Stimulated activated CD4-positive, alpha-beta T cell treated with anti-CD3 and anti-CD28 coated beads, TNF-alpha, amount 100 ng/mL, for 1 hour (primary cell): ENCODE measurements around the gene PRRG4.
"Not testable (repeated sequence)": the region's sequence is repeated elsewhere in the genome, so short reads cannot be mapped to it uniquely, and the experiment has no call there.

Source experiments
- DNase-seq, 3 donors: peaks; one replicate each; pipeline ENCODE4 v3.0.0-alpha.2; 2020; ENCODE audit warnings: low read depth in 3 of 3, low spot score in 1 of 3

PRRG4 gene

DNA sequence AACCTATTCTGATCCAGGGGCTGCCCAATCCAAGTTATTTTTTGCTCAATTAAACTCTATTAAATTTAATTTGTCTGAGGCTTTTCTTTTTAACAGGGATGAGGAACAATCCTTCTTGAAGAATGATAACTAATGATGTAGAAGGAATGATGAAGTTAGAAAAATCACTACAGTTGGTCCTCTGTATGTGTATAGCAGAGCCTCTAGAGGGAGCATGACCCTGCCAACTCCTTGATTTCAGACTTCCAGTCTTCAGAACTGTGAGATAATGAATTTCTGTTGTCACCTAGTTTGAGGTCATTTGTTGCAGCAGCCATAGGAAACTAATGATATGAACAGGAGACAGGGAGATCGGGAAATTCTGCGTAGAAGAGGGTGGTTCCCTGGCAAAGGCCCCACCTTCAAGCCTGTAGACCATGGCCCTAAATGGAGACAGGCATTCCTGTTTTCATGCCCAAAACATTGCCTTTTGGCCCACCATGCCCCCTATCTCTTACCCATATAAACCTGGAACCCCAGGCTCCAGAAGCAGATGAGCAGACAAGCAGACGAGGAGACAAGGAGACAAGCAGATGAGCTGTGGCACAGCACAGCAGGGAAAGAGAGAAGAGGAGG is 55.1 kb downstream of the PRRG4 start:
- no peak for DNase-seq

DNA sequence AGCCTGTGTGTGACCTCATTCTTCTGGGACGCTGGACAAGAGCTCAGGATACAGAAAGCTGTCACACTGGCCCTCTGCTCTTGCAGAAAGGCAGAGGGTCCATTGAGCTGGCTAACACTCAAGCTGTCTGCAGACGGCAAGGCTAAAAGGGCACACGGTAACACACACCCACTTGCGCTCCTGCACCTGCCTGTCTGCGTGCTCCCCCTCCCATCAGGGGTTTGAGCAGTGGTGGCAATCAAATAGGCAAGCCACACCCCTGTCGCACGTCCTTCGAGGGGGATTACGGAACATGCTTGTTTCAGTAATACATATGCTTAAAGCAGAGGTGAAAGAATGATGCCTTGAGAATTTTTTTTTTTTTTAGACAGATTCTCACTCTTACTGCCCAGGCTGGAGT is 55.8 kb downstream of the PRRG4 start:
- DNase-seq: no peak

DNA sequence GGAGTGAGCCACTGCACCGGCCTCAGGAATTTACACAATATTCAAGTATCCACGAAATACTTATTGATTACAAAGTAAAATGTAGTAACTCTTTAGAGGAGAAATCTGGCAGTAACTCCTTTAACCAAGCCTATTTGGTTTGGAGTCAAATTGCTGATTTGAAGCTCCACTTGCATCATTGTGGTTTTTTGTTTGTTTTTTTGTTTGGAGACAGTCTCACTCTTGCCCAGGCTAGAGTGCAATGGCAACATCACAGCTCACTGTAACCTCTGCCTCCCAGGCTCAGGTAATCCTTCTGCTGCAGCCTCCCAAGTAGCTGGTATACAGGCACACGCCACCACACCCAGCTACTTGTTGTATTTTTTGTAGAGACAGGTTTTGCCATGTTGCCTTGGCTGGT is 56.5 kb downstream of the PRRG4 start:
- DNase-seq: no peak

DNA sequence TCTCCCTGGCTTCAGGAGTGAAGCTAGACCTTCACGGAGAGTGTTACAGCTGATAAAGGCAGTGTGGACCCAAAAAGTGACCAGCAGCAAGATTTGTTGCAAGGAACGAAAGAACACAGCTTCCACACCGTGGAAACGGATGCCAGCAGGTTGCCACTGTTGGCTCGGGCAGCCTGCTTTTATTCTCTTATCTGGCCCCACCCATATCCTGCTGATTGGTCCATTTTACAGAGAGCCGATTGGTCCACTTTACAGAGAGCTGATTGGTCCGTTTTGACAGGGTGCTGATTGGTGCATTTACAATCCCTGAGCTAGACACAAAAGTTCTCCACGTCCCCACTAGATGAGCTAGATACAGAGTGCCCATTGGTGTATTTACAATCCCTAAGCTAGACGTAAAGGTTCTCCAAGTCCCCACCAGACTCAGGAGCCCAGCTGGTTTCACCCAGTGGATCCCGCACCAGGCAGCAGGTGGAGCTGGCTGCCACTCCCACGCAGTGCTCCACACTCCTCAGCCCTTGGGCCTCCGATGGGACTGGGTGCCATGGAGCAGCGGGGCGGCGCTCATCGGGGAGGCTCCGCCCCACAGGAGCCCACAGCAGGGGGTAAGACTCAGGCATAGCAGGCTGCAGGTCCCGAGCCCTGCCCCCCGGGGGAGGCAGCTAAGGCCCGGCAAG is 58.1 kb downstream of the PRRG4 start:
- not testable (repeated sequence) for DNase-seq

DNA sequence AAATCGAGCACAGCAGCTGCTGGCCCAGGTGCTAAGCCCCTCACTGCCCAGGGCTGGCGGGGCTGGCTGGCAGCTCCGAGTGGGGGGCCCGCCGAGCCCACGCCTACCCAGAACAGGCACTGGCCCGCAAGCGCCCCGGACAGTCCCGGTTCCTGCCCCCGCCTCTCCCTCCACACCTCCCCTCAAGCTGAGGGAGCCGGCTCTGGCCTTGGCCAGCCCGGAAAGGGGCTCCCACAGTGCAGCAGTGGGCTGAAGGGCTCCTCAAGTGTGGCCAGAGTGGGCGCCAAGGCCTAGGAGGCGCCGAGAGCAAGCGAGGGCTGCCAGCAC is 58.6 kb downstream of the PRRG4 start:
- not testable (repeated sequence) for DNase-seq

DNA sequence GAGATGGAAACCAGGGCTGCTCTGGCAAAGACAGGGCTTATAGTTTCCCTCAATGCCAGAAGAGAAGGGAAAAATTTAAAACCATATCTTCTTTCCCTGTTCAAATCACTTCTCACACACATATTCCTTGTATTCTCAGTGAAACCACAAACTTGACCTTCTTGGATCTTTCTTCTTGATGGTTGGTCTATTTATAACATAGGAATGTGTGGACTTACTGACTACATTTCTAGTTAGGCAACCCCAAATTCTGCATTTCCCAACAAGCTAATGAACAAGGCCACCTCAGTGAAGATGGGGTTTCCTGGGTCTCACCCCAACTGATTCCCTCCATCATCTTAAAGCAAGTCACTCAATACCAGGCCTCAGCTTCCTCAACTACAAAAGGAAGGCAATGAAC is 59.1 kb downstream of the PRRG4 start:
- no peak for DNase-seq

DNA sequence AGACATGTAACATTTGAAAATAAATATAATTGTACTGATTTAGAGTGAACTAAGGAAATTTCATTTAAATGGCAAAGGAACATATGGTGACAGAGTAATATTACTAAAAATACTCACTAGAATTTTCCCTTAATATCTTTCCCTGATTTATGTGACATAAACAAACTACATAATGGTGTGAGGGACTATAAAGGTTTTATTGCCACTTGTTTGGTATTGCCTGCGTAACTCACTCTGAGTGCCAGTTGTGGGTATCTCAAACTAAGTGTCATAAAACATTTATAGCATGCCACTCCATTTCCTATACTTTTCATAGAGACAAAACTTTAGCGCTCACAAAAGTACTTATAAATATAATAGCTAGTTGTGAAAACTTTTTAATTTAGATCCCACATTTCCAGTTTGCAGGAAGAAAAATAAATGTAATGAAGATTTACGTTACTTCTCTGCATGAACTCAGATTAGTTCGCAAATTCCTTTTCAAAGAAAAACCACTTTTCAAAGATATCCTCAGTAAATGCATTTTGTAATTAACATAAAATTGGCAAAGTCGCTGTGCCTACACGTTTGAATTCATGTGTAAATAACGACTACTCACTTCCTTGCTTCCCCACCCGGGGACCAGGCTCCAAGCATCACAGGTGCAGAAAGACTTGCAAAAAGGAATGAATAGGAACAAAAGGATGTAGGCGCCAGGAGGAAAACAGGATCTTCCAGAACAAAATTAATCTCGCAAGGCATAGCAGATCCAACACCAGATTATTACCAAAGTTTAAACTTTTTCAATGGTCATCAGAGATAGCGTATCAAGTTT is 61.3 kb downstream of the PRRG4 start:
- DNase-seq: no peak

DNA sequence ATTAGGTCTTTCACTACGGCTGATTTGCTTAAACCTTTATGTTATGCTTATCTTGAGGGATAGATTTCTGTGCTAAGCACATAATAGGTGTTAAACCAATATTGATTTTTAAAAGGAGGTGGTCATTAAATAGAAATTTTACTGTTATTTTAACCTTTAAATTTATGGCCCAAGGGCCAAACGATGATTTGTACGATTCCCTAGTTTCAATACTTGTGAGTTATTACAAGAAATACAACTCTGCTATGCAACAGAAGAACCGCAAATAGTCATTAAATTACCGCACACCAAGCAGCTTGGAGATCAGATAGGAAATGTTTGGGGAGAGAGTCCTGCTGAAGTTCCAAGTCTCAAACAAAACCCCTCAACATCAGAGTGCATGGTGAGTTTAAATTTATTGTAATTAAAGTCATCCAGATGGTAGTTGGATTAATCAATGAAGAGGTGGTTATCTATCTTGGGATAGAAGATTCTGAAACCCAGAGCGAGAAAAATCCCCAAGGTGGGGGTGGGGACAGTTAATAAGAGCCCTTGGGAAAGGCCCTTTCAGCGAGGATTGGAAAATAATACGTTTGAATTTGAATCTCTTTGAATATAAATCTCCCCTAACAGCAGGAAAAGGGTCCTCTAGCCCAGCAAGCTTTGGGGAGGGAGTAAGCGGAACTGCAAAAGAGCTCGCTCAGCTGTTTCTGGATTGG is 62.1 kb downstream of the PRRG4 start:
- DNase-seq: no peak

DNA sequence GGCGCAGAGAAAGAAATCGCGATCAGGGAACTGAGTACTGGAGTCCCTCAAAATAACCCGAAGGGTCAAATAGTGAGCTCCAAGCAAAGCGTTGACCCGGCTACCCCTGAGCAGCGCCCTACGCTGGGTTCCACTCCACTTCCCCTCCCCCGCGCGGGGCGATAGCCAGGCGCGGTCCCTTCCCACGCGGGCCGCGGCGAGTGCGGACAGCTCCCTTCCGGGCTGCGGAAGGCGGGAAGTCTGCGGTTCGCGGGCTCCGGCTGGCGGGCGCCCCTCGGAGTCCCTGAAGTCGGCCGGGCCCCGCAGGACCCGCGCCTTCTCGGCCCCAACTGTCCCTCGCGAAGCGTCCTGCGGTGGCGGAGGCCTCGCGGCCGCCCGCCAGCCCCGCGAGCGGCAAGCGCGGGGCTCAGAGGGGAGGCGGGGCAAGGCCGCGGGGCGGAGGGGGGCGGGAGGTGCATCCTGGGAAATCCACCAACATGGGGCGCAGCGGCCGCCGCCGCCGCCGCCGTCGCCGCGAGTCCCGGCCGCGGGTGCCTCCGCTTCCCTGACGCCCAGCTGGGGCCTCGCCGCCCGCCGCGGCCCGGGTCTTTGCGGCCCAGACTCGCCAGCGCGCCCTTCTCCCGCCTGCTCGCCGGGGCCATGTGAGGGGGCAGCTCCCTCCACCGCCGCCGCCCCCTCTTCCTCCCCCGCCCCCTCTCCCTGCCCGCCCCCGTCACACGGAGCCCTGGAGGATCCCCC is 62.8 kb downstream of the PRRG4 start, which contains the start of gene QSER1:
TSS of gene QSER1 (plus strand) at position 457 of the 738 bp plus-strand sequence. CDS start 315 bp downstream, outside the sequence.
- peak; percentile 18 to 62 (median 36) for DNase-seq

DNA sequence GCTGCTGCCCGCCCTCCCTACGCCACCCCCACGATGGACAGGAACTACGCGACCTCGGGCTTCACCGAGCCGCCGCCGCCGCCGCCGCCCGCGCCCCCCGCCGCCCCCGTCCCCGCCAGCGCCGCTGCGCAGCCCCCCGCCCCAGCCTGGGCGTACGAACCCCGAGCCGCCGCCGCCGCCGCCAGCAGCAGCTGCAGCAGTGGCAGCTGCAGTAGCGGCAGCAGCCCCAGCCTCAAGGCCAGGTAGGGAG is 63.3 kb downstream of the PRRG4 start:
- DNase-seq: no peak

DNA sequence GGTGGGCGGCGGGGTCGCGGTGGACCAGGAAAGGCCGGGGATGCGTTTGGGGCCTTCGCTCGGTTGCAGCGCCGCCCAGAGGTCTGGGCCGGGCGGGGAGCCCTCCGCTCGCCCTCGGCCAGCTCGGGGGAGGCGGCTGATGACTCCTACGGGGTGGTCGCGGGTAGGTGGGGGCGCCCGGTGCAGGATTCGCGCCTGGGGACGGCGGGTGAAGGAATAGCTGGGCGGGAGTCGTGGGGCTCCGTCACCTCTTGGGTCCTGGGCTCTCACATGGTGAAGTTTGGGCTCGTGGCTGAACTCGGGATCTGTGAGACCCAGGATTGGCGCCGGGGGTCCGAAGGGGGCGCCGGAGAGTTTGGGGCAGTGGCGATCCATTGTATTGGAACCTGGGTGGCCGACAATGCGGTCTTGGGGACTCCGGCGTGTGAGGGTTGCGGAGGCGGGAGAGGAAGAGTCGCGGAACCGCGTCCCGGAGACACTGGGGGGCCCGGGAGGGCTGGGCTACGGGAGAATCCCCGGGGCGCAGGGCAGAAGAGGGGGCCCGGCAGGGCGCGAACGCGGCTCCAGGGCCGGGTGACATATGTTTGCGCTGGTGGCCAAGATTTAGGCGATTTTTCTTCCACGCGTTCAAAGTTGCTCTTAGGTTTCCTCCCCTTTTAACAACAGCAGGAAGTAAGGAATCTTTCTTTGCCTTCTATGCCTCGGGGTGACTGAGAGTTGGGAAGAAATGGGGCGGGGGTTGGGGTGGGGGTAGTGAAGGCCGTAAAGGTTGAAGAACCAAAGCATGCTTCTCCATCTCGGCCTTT is 63.8 kb downstream of the PRRG4 start:
- peak in 1 of 3 donors; percentile 38 for DNase-seq

DNA sequence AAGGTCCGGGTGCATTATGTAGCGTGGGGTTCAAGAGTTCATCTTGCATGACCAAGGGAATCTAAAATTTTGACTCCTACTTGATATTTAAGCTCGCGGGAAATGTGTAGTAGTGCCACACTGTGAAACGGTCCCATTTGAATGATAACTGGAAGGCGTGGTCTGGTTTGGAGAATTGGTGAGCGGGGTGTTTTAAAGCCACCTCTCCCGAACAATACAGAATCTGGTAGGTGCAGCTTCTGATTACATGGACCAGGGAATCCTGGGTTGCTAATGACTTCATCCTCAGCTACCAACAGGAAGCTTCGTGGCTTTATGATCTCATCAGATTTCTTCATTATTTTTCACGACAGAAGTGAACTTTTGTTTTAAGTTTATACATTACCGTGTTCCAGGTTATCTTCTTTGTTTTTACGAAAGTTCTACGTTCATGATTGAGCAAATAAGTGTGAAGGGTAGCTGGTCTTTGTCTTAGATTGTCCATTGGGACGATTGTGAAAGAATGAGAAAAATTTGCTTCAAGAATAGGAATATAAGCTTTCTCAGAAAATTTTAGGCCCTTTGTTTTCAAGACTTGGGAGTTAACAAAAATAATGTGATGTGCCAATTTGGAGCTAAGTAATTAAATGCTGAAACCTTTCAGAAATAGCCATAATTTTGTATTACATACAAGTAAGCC is 64.6 kb downstream of the PRRG4 start:
- no peak for DNase-seq

DNA sequence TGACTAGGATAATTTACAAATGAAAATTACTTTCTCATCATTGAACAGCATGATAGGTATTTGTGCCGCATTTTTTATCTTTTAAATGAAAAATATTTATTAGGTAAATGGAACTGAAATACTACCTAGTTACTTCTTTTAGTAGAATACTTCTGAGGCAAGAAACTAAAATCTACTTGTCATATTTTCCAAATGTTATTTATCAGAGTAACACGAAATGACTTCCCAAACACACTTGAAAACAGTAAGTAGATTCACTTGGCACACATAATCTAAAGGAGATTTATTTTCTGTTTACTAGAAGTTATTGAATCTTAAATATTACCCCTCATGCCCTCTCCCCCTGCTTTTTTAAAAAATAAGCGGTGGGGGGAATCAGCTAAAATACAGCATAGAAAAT is 65.2 kb downstream of the PRRG4 start:
- no peak for DNase-seq

DNA sequence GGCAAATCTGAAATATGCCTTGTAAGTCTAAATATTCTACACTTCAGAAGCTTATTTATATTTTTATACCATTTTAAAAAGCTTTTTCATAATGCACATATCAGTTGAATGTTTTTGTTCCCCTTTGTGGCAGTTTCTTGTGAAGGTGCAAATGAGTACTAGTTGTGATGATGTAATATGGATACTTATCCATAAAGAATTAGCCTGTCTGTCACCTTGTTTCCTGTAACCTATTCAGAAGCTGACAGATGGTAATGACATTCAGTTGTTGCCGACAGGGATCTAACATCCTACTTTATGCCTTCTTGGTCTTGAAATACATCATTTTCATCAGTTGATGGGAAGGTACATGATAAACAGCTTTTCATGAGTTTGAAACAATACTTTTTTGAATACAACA is 65.7 kb downstream of the PRRG4 start:
- DNase-seq: no peak

DNA sequence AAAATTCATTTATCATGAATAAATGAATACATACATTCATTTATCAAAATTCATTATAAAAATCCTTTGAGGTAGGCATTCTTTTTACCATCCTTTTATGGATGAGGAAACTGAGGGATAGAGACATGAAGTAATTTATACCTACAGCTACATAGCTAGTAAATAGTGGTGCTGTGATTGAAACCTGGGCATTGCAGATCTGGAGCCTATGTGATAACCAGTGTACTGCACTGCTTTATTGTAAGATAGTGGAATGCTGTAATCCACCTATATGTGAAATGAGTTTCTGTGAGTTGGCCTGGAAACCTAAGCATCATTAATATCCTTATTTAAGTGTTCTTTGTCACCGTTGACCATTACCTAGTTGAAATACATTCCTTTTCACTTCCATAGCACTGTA is 67.4 kb downstream of the PRRG4 start:
- no peak for DNase-seq

DNA sequence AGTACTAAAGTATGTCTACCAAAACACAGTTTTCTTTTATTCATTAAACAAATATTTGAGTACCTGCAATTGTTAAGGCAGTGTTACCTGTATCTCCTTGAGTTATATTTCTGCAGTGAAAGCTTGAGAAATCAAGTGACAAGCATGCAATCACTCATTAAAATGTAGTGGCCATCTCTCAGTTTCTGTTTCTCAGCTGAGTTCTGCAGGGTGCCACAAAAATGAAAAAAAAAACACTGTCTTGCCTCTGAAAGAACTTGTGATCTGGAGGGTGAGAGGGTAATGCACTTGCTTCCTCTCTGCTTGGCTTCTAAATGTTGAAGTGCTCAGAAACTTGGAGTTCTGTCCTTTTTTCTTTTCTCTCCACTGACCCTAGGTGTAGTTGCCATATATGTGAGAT is 69.7 kb downstream of the PRRG4 start:
- no peak for DNase-seq

DNA sequence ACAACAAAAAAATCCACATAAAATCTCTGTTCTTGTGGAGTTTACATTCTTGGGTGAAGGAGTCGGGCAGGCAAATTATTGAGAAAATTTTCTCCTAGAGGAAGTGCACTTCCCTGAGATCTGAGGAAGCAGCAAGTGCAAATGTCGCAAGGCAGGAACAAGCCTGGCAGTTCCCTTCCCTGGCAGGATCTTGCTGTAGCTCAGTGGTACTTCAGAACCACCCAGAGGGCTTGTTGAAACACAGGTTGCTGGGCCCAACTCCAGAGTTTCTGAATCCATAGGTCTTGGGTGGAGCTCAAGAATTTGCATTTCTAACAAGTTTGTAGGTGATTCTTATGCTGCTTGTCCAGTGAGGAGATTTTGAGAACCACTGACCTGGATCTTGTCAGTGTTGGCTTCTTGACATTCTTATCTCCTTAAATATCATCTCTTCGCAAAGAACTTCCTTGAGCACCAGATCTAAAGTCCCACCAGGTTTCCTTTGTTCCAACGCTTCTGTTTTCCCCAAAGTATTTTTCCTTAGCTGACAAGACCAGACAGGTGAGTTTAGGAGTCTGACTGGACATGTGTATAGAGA is 72.5 kb downstream of the PRRG4 start:
- DNase-seq: no peak

DNA sequence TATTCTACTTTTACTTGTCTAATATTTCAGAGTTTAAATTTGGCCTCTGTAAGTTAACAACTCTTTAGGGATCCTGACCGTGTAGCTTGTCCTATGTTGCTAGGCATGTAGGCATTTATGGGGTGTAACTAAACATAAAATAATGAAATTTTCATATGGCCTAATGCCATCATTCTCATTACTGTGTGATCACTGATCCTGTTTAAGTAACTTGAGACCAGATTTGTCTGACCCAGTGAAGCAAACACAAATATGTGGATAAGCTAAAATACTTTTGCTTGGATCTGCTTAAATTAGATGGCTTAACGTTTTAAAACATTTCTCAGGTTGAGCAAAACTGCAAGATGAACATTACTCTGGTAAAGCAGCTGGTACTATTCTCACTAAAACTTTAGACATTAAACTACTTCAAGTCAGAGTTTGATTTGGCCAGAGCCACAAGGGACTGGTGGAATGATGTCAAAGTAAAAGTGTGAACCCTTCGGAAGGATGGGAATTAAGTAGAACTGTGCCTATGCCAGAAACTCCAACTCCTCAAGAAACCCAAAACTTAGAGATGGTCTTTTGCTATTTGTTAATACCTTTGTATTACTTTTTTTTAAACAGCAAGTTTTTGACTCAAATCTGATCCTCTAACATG is 75.4 kb downstream of the PRRG4 start:
- DNase-seq: no peak
